Natural killer cell (primary cell): ENCODE measurements around the gene SHKBP1. TPM values are rescaled to one million over a fixed set of nuclear protein-coding genes. Genes with fewer than 3 reads are reported as not detected.

ENCODE experiments used
- ATAC-seq, 3 donors: fragments of 150-1000 bp in 2 of 3; fragments of 200-7000 bp in 1 of 3; cut with Tn5 transposase; 1 replicate in 1 of 3; 2 replicates in 2 of 3; pipeline ENCODE4 v1.10.0; 2021; ENCODE audit warnings: mild to moderate bottlenecking in 2 of 3, moderate library complexity in 2 of 3
- DNase-seq, 2 donors: peaks; one replicate each; pipeline versions ENCODE4 v3.0.0 to v3.0.0-alpha.2; 2013 to 2021; ENCODE audit warnings: mixed read lengths in 1 of 2
- H3K27ac ChIP-seq: one replicate; pipeline ENCODE4 v1.5.1; 2013; ENCODE audit warnings: mild to moderate bottlenecking, low read length
- H3K27me3 ChIP-seq: one replicate; pipeline ENCODE4 v1.6.1; 2013; ENCODE audit warnings: low read length; ENCODE audit not compliant: control insufficient read depth, insufficient read depth
- H3K36me3 ChIP-seq: one replicate; pipeline ENCODE4 v1.6.1; 2013; ENCODE audit warnings: low read length; ENCODE audit not compliant: control insufficient read depth, insufficient read depth
- H3K4me1 ChIP-seq: one replicate; pipeline ENCODE4 v1.6.1; 2013; ENCODE audit warnings: low read length; ENCODE audit not compliant: control insufficient read depth, insufficient read depth
- H3K4me3 ChIP-seq: one replicate; pipeline ENCODE4 v1.5.1; 2013; ENCODE audit warnings: low read length
- H3K9me3 ChIP-seq: one replicate; pipeline ENCODE4 v1.6.1; 2013; ENCODE audit warnings: low read length; ENCODE audit not compliant: control insufficient read depth, insufficient read depth
- H3K27ac Mint-ChIP-seq, 2 donors: one replicate each; pipeline ENCODE4 v1.8.0; 2022; ENCODE audit warnings: mild to moderate bottlenecking in 2 of 2, mixed read lengths in 2 of 2, moderate library complexity in 1 of 2
- H3K27me3 Mint-ChIP-seq, 2 donors: one replicate each; pipeline ENCODE4 v1.8.0; 2022; ENCODE audit warnings: low read depth in 2 of 2, mixed read lengths in 2 of 2
- H3K36me3 Mint-ChIP-seq: one replicate; pipeline ENCODE4 v1.8.0; 2022; ENCODE audit warnings: mixed read lengths
- H3K4me1 Mint-ChIP-seq, 2 donors: one replicate each; pipeline ENCODE4 v1.8.0; 2022; ENCODE audit warnings: mixed read lengths in 2 of 2
- H3K4me3 Mint-ChIP-seq: one replicate; pipeline ENCODE4 v1.8.0; 2022; ENCODE audit warnings: mild to moderate bottlenecking, moderate library complexity, mixed read lengths
- H3K9me3 Mint-ChIP-seq, 2 donors: one replicate each; pipeline ENCODE4 v1.8.0; 2022; ENCODE audit warnings: mixed read lengths in 2 of 2
- CTCF ChIP-seq: fragments of 200-600 bp; IDR thresholded peaks from one replicate; pipeline ENCODE4 v1.8.0; 2022; ENCODE audit warnings: antibody characterized with exemption
- WGBS: methylation state at CpG from one replicate; pipeline ENCODE4 v1.1.7; 2013; ENCODE audit warnings: missing lambda C conversion rate; ENCODE audit not compliant: insufficient coverage; 5-methylcytosine and 5-hydroxymethylcytosine counted together
- intact Hi-C: fragments of 100-400 bp; cut with micrococcal nuclease; formaldehyde crosslinking; loops from one replicate; pipeline ENCODE4 v1.14.2; 2022
- total RNA-seq, 4 donors: library from RNA; stranded (reverse); fragments of 120-200 nt in 1 of 4; gene quantifications; one replicate each; pipeline versions ENCODE4 v1.2.3 to v1.2.4, GENCODE V29; 2013 to 2022

The SHKBP1 gene
- total RNA-seq, 3 donors from 2014 or later (not counting 1 experiment from before 2014, with no cell fraction given) = 209 to 224 (median 209) TPM

DNA sequence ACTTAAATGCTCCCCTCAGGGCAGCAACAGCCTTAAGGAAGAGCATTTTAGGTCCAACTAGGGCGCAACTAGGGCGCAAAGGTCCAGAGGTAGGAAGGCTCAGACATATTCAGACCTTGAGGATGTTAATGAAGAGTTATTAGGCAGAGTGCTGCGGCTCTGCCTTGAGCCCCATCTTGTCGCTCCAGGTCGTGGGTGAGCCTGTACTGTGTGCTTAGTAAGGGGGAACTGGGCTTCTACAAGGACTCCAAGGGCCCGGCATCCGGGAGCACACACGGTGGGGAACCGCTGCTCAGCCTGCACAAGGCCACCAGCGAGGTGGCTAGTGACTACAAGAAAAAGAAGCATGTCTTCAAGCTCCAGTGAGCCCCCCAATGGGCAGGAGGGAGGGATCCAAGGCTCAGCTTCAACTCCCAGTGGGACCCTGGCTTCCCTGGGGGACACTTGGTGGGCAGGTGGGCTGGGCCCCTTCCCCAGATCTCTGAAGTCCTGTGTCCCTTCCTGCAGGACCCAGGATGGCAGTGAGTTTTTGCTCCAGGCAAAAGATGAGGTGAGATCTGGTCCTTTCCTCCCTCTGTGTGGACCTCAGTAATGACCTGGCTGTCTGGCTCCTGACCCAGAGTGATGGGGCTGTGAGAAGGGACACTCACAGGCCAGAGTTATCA lies 4.7 kb upstream of the SHKBP1 start:
- peaks cover 0 to 7% of the 10 kb centered on the region in 2 donors for H3K27me3 Mint-ChIP-seq
- Histone ChIP-seq H3K36me3 (no peaks in the 10 kb centered on the region), H3K27me3 (peaks cover 10% of the 10 kb centered on the region), H3K27ac (no peak overlapping the region), H3K4me3 (no peak overlapping the region), H3K4me1 (peaks cover 33% of the 10 kb centered on the region), H3K9me3 (no peaks in the 10 kb centered on the region)
- DNase-seq = no peak
- H3K27ac Mint-ChIP-seq = peak overlapping the region in 1 of 2 donors; percentile 80
- H3K9me3 Mint-ChIP-seq = no peaks in the 10 kb centered on the region
- H3K4me3 Mint-ChIP-seq = no peak overlapping the region
- WGBS = 87% methylated on average over 10 of the region's 10 CpGs
- H3K36me3 Mint-ChIP-seq = no peaks in the 10 kb centered on the region
- intact Hi-C loops = loop anchor here (2.0 kb wide), 1 partner anchor 33 kb away; no protein-coding TSS in a partner anchor
- H3K4me1 Mint-ChIP-seq = peaks cover 17 to 26% of the 10 kb centered on the region in 2 donors
- no peak for TF ChIP-seq CTCF
- ATAC-seq = no peak

- no peaks in the 10 kb centered on the region for H3K9me3 ChIP-seq
- Mint-ChIP-seq H3K27me3 (no peaks in the 10 kb centered on the region), H3K9me3 (no peaks in the 10 kb centered on the region), H3K27ac (peak overlapping the region in 1 of 2 donors; percentile 75), H3K4me1 (peaks cover 25 to 37% of the 10 kb centered on the region in 2 donors), H3K4me3 (peak overlapping the region; percentile 5), H3K36me3 (no peaks in the 10 kb centered on the region)
- peaks cover 11% of the 10 kb centered on the region for H3K36me3 ChIP-seq
- no peak for TF ChIP-seq CTCF
- no peak overlapping the region for H3K4me3 ChIP-seq
- no peaks in the 10 kb centered on the region for H3K27me3 ChIP-seq
- peaks cover 39% of the 10 kb centered on the region for H3K4me1 ChIP-seq
- WGBS = 95% methylated on average over 18 of the region's 18 CpGs
- no peak for DNase-seq
- H3K27ac ChIP-seq = no peak overlapping the region
- intact Hi-C loops = no loop called here
- no peak for ATAC-seq
Measured at GRCh38 chr19:40575326-40575725, 1.3 kb upstream of the SHKBP1 start.

GRCh38 chr19:40576151-40576584 lies 505 bp upstream of the SHKBP1 start:
- Mint-ChIP-seq H3K27me3 (no peaks in the 10 kb centered on the region), H3K9me3 (no peaks in the 10 kb centered on the region), H3K27ac (peak overlapping the region; percentile 65 to 75), H3K4me3 (peak overlapping the region; percentile 85), H3K4me1 (peaks cover 18 to 32% of the 10 kb centered on the region in 2 donors), H3K36me3 (no peaks in the 10 kb centered on the region)
- Histone ChIP-seq H3K4me1 (peaks cover 36% of the 10 kb centered on the region), H3K27me3 (no peaks in the 10 kb centered on the region), H3K36me3 (peaks cover 19% of the 10 kb centered on the region), H3K27ac (peak overlapping the region; percentile 20), H3K9me3 (no peaks in the 10 kb centered on the region), H3K4me3 (peak overlapping the region; percentile 94)
- 6% methylated on average over 18 of the region's 22 CpGs for WGBS
- intact Hi-C loops = no loop called here
- ATAC-seq = peak; percentile 18 to 32 (median 29)
- no peak for TF ChIP-seq CTCF
- DNase-seq = peak in 1 of 2 donors; percentile 57
